GM21390 (cell line): Measurements from ENCODE around the gene MSI2.

Source experiments
- ATAC-seq: cut with Tn5 transposase; IDR thresholded peaks from one replicate; pipeline ENCODE4 v1.9.1; 2021; ENCODE audit not compliant: unreplicated experiment

The MSI2 gene

DNA sequence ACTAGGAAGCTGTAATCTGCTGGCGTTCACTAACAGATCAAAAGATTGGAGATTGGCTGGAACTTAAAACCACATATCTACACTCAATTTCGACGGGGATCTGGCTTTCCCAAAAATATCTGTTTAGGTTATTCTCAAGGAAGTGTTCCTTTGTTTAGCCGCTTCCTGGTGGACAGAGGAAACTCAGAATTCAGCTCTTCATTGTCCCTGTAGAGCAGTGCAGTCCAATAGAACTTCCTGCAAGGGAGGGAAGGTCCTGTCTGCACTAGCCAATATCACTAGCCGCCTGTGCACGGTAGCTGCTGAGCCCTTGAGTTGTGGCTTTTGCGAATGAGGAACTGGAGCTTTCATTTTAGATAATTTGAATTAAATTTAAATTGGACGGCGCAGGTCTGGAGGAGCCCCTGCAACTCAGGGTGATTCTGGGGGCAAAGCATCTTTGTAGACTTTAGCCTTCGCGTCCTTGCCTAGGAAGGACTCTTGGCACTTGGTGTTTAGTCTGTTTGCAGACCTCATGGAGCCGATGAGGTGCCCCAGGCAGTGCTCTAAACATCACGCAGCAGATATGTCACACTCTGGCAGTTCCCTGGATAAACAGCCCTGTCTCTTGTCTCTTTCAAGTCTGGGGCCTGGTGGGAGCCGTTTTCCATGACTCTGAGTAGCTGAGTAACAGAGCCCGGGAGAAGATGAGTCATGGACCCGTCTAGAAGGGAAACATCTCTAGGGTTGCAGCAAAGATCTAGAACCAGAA lies 366.5 kb downstream of the MSI2 start:
- peak; percentile 87 for ATAC-seq

GRCh38 chr17:57623620-57624019 lies 367.3 kb downstream of the MSI2 start:
- ATAC-seq = no peak

DNA sequence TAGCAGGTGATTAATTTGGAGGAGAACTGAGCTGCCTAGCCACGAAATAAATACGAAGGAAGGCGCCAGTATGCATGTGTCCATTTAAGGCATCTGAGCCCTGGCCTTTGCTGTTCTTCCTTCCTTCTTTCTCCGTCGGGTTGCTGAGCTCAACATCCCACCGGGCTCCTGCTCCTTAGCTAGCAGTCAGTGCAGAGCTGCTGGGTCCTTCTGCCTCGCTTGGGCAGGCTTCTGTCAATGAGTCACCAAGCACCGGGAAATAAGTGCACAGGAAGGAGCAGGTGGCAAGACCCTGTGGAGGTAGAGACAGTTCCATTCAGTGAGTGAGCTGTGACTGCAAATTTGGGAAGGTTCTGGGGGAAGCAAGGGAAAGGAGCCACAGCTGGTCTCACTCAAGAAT lies 368.1 kb downstream of the MSI2 start:
- no peak for ATAC-seq

GRCh38 chr17:57625511-57625910 lies 369.2 kb downstream of the MSI2 start:
- ATAC-seq = no peak

DNA sequence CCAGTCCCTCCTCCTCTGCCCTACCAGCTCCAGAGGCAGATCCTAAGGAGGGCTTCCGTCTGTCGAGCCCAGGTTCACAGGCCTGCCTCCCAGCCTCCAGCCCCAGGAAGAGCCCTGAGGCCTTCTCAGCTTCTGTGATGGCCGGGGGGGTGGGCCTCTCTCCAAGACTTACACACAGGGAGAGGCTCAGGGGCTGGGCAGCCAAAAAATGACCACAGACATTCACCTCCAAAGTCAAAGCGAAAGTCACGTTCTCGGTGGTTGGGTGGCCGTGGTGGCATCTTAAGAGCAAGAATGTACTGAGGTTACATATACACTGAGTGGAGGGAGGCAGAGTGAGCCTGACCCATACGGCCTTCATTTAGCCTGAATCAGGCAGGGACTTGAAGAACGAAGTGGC lies 369.6 kb downstream of the MSI2 start:
- no peak for ATAC-seq

GRCh38 chr17:57626520-57627210 lies 370.3 kb downstream of the MSI2 start:
- ATAC-seq = no peak

- no peak for ATAC-seq
Measured at GRCh38 chr17:57627591-57627990, 371.3 kb downstream of the MSI2 start.

DNA sequence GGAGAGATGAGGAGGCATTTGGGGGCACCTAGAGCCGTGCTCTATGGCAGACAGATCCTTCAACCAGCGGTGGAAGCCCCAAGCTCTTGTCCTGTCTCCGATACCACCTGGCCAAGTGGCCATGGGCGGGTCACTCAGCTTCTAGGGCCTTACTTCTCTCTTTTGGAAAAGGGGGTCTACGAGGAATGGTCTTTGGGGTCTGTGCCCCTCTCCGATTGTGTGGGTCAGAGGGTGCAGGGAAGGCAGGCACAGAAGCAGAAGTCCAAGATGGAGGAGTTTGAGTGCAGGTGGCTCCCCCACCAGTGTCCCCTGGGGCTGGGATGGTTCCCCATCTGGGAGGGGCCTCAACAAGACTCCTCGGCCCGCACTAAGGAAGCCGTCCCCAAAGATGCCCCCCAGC lies 372.1 kb downstream of the MSI2 start:
- no peak for ATAC-seq

- peak; percentile 82 for ATAC-seq
Measured at GRCh38 chr17:57629470-57629869, 373.1 kb downstream of the MSI2 start.

GRCh38 chr17:57629886-57630285 lies 373.6 kb downstream of the MSI2 start:
- ATAC-seq = no peak

GRCh38 chr17:57630736-57631135 lies 374.4 kb downstream of the MSI2 start:
- ATAC-seq = no peak

- no peak for ATAC-seq
Measured at GRCh38 chr17:57631871-57632270, 375.5 kb downstream of the MSI2 start.

DNA sequence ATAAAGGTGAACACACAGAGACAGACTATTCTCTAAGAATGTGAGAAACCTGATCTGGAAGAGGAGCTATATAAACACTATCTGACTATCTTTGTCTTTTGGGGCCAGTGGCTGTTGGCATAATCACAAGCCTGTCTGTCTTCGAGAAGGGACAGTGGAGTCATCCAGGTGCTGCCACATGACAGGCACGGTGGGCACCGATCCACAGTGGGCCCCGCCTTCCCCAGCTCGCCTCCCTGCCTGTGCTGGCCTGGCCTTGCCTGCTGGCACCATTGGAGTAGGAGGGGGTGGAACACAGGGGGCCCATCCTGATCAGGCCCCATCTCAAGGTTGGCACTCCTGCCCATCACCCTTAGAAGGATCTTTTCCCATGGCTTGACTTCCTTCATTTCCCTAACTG lies 376.0 kb downstream of the MSI2 start:
- ATAC-seq = no peak

GRCh38 chr17:57633236-57633635 lies 376.9 kb downstream of the MSI2 start:
- ATAC-seq = no peak

DNA sequence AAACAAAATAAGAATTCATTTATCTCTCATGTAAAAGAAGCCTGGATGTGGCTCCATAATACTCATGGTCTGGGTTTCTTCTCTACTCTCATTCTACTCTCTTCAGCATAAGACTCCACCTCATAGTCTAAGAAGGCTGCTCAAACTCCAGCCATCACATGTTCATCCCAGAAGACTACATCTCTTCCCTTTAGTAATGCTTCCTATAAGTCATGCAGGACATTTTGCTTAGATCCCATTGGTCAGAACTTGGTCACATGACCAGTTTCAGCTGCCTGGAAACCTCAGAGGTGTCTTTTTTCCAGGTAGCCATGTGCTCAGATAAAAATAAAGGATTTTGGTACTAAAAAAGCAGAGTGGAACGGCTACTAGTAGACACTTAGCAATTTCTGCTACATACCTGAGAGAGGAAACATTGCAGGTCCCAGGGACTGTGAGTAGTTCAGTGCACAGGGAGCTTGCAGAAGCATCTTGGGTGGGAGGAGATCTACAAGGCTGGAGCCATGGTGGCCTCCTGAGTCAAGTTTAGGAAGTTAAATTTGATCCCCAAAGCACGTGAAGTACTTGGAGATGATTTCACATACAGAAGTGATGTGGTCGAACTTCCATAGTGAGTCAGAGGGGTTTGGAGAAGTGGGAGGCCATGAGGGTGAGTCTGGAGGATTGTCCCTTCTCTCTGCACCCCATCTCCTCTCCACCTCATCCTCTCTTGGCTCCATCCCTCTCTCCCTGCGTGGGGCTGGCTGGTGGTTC lies 378.6 kb downstream of the MSI2 start:
- no peak for ATAC-seq

- ATAC-seq = no peak
Measured at GRCh38 chr17:57636274-57636673, 380.0 kb downstream of the MSI2 start.

- ATAC-seq = no peak
Measured at GRCh38 chr17:57636985-57637665, 380.8 kb downstream of the MSI2 start.

DNA sequence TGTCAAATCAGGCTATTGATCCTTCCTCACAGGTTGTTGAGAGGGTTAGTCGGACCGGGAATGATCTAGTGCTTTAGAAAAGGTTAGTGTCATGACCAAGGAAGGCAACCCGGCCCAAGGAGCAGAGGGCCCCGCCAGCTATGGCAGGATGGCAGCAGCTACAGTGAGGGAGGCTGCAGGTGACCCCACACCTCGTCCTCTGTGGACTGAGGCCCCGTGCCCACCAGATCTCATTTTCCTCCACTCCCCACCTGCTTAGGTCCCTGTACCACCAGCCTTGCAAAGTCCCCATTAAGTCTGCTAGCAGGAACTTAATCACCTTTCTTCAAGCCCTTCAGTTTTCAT lies 381.3 kb downstream of the MSI2 start:
- ATAC-seq = no peak

DNA sequence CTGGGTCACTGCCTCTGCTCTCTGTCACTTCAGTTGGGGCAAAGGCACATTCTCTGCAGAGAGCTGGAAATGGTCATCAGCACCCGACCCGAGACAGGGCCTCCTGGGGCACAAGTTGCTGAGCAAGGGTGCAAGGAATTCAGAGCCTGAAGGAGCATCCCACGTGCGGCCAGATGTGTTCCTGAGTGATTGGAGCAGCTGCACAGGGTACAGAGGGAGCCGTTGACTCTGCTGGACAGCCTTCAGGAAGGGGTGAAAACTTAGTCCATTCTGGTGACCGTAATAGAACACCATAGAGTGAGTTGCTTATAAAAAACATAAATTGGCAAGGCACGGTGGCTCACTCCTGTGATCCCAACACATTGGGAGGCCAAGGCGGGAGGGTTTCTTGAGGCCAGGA lies 382.0 kb downstream of the MSI2 start:
- ATAC-seq = no peak

- ATAC-seq = no peak
Measured at GRCh38 chr17:57639381-57639780, 383.1 kb downstream of the MSI2 start.

GRCh38 chr17:57640079-57640478 lies 383.8 kb downstream of the MSI2 start:
- no peak for ATAC-seq

GRCh38 chr17:57641761-57642160 lies 385.4 kb downstream of the MSI2 start:
- ATAC-seq = no peak
